Measurements from ENCODE around the gene DIPK2A. TPM values are rescaled to one million over a fixed set of nuclear protein-coding genes. Genes with fewer than 3 reads are reported as not detected.

The DIPK2A gene
- total and polyA plus RNA-seq, 2 of the 13 experiments (the other 11 are each of a cell fraction or from before 2014, with no cell fraction given): 5.8 to 8.0 TPM

DNA sequence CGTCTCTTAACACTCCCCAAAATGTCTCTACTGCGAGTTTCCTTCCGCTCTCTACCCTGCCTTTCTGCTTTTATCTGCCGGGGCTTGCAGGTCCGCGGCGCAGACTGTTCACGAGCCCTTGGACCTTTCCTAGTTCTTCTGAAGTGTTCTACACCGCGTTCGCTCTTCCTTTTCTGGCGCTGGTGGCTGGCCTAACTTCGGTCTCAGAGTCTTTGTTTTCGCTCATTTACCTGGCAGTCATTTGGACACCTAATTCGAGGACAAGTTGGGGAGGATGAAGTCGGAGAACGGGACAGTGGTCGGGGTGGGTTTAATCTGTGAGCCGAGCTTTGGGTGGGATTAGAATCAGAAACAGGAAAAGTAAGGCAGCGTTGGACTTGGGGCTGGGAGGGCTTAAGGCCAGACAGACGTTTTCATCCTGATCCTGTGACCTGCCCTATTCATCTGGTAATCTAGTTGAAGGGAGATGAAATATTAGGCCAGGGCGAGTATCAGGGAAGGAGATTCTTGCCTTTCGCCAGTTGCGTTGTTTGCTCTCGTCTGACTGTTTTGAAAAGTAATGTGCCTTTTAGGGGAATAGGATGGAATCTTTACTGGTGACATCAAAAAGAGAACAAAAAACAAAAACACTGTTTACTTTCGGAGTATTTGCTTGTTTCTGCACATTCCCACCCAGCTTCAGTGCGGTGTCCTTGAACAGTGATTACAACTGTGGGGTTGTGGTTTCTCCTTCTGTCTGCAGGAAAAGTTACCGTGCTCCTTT, 1.8 kb downstream of the DIPK2A start (continued):
- TF ChIP-seq, protein P1, sequence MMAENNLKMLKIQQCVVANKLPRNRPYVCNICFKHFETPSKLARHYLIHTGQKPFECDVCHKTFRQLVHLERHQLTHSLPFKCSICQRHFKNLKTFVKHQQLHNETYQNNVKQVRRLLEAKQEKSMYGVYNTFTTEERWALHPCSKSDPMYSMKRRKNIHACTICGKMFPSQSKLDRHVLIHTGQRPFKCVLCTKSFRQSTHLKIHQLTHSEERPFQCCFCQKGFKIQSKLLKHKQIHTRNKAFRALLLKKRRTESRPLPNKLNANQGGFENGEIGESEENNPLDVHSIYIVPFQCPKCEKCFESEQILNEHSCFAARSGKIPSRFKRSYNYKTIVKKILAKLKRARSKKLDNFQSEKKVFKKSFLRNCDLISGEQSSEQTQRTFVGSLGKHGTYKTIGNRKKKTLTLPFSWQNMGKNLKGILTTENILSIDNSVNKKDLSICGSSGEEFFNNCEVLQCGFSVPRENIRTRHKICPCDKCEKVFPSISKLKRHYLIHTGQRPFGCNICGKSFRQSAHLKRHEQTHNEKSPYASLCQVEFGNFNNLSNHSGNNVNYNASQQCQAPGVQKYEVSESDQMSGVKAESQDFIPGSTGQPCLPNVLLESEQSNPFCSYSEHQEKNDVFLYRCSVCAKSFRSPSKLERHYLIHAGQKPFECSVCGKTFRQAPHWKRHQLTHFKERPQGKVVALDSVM (CRISPR knock-in tag; IDR thresholded peaks at IDR 0.05): no peak
- TF ChIP-seq SRY (CRISPR knock-in tag; IDR thresholded peaks at IDR 0.05) (no peak), FOXK1 (CRISPR knock-in tag; IDR thresholded peaks at IDR 0.05; ENCODE audit: borderline replicate concordance, low read depth) (peak; percentile 33; the same call in 1 of the 2 replicates), CREM (IDR thresholded peaks at IDR 0.05) (peak; percentile 45; the same call in 1 of the 2 replicates), CREM (CRISPR knock-in tag; IDR thresholded peaks at IDR 0.05) (no peak), ONECUT2 (CRISPR knock-in tag; IDR thresholded peaks at IDR 0.05) (no peak), ZNF616 (CRISPR knock-in tag; IDR thresholded peaks at IDR 0.05; ENCODE audit: low read depth) (no peak), HNRNPLL (IDR thresholded peaks at IDR 0.05; ENCODE audit: low read depth, low read length, poor library complexity, severe bottlenecking) (no peak), HMGA1 (CRISPR knock-in tag; conservative IDR thresholded peaks at IDR 0.05) (no peak), PHF5A (CRISPR knock-in tag; IDR thresholded peaks at IDR 0.05; ENCODE audit: low read depth, unreplicated experiment) (no peak), ZSCAN21 (CRISPR knock-in tag; IDR thresholded peaks at IDR 0.05; ENCODE audit: borderline replicate concordance) (no peak), HNF4A (CRISPR knock-in tag; IDR thresholded peaks at IDR 0.05) (peak; percentile 52)
- TF ChIP-seq, protein P2, sequence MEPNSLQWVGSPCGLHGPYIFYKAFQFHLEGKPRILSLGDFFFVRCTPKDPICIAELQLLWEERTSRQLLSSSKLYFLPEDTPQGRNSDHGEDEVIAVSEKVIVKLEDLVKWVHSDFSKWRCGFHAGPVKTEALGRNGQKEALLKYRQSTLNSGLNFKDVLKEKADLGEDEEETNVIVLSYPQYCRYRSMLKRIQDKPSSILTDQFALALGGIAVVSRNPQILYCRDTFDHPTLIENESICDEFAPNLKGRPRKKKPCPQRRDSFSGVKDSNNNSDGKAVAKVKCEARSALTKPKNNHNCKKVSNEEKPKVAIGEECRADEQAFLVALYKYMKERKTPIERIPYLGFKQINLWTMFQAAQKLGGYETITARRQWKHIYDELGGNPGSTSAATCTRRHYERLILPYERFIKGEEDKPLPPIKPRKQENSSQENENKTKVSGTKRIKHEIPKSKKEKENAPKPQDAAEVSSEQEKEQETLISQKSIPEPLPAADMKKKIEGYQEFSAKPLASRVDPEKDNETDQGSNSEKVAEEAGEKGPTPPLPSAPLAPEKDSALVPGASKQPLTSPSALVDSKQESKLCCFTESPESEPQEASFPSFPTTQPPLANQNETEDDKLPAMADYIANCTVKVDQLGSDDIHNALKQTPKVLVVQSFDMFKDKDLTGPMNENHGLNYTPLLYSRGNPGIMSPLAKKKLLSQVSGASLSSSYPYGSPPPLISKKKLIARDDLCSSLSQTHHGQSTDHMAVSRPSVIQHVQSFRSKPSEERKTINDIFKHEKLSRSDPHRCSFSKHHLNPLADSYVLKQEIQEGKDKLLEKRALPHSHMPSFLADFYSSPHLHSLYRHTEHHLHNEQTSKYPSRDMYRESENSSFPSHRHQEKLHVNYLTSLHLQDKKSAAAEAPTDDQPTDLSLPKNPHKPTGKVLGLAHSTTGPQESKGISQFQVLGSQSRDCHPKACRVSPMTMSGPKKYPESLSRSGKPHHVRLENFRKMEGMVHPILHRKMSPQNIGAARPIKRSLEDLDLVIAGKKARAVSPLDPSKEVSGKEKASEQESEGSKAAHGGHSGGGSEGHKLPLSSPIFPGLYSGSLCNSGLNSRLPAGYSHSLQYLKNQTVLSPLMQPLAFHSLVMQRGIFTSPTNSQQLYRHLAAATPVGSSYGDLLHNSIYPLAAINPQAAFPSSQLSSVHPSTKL (CRISPR knock-in tag; IDR thresholded peaks at IDR 0.05): peak; percentile 91
- TF ChIP-seq, protein P3, sequence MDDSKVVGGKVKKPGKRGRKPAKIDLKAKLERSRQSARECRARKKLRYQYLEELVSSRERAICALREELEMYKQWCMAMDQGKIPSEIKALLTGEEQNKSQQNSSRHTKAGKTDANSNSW (CRISPR knock-in tag; IDR thresholded peaks at IDR 0.05; ENCODE audit: borderline replicate concordance): no peak
- TF ChIP-seq, protein P4, sequence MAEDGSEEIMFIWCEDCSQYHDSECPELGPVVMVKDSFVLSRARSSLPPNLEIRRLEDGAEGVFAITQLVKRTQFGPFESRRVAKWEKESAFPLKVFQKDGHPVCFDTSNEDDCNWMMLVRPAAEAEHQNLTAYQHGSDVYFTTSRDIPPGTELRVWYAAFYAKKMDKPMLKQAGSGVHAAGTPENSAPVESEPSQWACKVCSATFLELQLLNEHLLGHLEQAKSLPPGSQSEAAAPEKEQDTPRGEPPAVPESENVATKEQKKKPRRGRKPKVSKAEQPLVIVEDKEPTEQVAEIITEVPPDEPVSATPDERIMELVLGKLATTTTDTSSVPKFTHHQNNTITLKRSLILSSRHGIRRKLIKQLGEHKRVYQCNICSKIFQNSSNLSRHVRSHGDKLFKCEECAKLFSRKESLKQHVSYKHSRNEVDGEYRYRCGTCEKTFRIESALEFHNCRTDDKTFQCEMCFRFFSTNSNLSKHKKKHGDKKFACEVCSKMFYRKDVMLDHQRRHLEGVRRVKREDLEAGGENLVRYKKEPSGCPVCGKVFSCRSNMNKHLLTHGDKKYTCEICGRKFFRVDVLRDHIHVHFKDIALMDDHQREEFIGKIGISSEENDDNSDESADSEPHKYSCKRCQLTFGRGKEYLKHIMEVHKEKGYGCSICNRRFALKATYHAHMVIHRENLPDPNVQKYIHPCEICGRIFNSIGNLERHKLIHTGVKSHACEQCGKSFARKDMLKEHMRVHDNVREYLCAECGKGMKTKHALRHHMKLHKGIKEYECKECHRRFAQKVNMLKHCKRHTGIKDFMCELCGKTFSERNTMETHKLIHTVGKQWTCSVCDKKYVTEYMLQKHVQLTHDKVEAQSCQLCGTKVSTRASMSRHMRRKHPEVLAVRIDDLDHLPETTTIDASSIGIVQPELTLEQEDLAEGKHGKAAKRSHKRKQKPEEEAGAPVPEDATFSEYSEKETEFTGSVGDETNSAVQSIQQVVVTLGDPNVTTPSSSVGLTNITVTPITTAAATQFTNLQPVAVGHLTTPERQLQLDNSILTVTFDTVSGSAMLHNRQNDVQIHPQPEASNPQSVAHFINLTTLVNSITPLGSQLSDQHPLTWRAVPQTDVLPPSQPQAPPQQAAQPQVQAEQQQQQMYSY (CRISPR knock-in tag; IDR thresholded peaks at IDR 0.05): no peak
- TF ChIP-seq, protein P5, sequence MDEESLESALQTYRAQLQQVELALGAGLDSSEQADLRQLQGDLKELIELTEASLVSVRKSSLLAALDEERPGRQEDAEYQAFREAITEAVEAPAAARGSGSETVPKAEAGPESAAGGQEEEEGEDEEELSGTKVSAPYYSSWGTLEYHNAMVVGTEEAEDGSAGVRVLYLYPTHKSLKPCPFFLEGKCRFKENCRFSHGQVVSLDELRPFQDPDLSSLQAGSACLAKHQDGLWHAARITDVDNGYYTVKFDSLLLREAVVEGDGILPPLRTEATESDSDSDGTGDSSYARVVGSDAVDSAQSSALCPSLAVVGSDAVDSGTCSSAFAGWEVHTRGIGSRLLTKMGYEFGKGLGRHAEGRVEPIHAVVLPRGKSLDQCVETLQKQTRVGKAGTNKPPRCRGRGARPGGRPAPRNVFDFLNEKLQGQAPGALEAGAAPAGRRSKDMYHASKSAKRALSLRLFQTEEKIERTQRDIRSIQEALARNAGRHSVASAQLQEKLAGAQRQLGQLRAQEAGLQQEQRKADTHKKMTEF (CRISPR knock-in tag; IDR thresholded peaks at IDR 0.05): no peak

Measured in HepG2 (cell line).